GM20000 (cell line): ENCODE measurements around the gene FAAH2.
"Not testable (repeated sequence)": the region's sequence is repeated elsewhere in the genome, so short reads cannot be mapped to it uniquely, and the experiment has no call there.

Source experiments
- DNase-seq: peaks from one replicate; pipeline ENCODE4 v3.0.0; 2012; ENCODE audit warnings: low spot score
- TF ChIP-seq, protein P1 (sequence below): IDR thresholded peaks from 2 replicates; pipeline ENCODE4 v1.5.1; 2012; ENCODE audit warnings: mild to moderate bottlenecking, control low read depth; ENCODE audit errors: extremely low read depth, missing control alignments

The FAAH2 gene

DNA sequence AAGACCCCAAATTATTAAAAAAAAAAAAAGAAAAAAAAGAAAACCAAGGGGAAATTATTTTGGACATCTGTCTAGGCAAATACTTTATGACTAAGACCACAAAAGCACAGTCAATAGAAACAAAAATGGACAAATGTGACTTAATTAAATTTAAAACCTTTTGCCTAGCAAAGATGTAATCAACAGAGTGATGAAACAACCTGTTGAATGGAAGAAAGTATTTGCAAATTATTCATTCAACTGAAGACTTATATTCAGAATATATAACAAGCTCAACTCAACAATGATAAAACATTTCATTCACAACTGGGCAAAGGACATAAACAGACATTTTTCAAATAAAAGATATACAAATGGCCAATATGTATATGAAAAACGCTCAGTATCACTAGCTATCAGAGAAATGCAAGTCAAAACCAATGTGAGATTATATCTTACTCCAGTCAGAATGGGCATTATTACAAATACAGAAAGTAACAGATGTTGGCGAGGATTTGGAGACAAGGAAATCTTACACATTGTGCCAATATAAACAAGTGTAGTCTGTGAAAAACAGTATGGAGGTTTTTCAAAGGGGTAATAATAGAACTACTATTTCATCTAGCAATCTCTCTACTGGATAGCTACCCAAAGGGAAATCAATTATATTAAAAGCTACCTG lies 67.1 kb downstream of the FAAH2 start:
- TF ChIP-seq, protein P1, sequence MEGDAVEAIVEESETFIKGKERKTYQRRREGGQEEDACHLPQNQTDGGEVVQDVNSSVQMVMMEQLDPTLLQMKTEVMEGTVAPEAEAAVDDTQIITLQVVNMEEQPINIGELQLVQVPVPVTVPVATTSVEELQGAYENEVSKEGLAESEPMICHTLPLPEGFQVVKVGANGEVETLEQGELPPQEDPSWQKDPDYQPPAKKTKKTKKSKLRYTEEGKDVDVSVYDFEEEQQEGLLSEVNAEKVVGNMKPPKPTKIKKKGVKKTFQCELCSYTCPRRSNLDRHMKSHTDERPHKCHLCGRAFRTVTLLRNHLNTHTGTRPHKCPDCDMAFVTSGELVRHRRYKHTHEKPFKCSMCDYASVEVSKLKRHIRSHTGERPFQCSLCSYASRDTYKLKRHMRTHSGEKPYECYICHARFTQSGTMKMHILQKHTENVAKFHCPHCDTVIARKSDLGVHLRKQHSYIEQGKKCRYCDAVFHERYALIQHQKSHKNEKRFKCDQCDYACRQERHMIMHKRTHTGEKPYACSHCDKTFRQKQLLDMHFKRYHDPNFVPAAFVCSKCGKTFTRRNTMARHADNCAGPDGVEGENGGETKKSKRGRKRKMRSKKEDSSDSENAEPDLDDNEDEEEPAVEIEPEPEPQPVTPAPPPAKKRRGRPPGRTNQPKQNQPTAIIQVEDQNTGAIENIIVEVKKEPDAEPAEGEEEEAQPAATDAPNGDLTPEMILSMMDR, result no peak
- DNase-seq, result no peak

DNA sequence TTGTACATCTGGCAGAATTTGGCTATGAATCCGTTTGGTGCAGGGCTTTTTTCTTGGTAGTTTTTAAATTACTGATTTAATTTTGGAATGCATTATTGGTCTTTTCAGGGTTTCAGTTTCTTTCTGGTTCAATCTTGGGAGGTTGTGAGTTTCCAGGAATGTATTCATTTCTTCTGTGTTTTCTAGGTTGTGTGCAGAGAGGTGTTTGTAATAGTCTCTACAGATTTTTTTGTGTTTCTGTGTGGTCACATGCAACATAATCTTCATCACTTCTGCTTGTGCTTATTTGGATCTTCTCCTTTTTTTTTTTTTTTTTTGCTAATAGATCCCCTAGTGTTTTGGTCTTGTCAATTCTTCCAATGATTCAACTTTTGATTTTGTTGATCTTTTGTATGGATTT lies 77.6 kb downstream of the FAAH2 start:
- no peak for DNase-seq
- TF ChIP-seq, protein P1, result no peak

DNA sequence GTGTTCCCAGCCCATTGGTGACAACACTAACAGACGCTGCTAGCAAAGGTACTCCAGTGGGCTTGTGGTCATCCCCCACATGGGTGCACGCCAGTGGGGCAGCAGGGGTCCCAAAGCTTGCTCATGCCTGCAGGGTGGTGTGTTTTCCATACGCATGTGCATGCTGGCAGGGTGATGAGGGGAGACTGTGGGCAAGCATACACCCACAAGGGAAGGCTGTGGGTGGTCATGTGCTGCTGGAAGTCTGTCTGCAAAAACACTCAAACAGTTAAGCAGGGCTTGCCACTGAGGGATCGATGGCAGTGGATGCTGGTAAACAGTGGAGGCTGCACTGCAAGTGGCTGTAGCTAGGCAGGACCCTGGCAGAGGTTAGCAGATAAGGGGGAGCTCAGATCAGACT lies 79.9 kb downstream of the FAAH2 start:
- TF ChIP-seq, protein P1, result no peak
- no peak for DNase-seq

DNA sequence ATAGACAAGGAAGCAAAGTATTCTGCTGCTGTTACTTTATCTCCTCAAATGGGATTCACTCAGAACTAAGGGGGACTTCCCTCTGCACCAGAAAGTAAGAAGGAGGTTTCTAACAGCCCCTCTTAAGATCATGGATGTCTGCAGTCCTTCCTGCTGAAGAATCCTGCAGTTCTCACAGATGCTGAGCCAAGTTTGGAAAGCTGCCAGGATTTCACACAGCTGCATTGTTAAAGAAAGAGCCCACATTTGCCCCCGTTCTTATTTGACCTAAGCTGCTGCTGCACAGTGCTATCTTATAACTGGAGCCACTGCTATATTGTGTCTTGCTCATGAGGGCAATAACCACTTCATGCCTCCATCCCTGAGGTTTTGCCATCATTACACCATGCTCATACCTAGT lies 81.1 kb downstream of the FAAH2 start:
- DNase-seq, result no peak
- TF ChIP-seq, protein P1, result no peak

DNA sequence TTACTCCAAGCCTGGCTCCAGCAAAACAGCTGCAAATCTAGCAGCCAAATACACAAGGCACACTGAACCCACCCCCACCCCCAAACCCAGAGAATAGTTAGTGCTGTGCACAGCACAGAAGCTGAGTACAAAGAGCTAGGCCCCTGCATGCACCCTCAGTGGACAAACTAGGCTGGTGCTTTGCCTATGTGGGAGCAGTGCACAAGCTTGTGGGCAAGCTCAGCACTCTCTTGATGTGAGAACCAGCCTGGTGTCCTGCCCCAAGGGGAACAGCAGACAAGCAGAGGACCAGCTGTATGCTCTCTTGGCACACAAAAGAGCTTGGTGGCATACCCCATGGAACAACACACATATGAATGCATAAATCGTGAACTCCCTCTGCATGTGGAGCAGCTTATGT lies 81.7 kb downstream of the FAAH2 start:
- TF ChIP-seq, protein P1, result no peak
- DNase-seq, result no peak

DNA sequence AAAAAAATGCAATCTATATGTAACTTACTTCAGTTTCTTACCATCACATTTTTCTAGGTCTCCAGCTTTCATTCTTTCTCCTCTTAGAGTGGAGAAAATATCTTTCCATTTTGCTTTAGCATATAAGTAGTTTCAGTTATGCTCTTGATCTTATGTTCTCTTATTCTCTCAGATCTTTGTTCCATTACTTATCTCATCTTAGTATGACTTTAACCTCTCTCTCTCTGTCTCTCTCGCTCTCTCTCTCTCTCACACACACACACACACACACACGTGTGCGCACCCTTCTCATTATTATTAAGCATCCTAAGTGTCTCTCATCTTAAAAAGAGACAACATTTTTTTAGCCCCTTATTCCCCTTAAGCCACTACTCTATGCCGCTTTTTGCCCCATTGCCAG lies 92.8 kb downstream of the FAAH2 start:
- TF ChIP-seq, protein P1, result no peak
- no peak for DNase-seq

DNA sequence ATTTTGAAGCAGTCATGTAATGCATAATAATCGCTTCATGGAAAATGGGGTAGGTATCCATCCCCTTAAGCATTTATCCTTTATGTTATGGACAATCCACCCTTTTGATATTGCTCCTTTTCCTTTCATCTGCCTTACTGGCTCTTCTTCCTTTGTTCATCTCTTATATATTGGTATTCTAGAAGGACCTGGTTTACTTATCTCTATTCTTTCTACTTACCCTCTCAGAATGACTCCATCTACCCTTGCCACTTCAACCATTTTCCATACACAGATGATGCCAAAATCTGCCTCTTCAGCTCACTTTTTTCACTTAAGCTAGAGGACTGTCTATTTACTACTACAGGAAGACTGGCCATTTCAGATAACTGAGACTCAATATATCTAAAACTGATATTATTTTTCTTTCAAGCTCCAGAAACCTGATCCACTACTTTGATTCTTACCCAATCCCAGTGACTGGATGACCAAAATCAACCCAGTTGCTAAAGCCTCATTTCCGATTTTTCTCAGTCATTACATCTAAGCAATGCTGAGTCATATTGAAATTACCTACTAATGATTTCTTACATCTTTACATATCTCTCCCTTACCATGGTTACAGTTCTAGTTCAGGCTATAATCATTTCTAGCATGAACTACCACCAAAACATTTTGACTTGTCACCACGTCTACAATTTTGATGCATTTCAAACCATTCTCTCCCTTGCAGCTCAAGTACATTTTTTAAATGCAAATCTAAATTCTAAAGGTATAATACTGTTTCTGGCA lies 93.7 kb downstream of the FAAH2 start:
- no peak for DNase-seq
- TF ChIP-seq, protein P1, result no peak

DNA sequence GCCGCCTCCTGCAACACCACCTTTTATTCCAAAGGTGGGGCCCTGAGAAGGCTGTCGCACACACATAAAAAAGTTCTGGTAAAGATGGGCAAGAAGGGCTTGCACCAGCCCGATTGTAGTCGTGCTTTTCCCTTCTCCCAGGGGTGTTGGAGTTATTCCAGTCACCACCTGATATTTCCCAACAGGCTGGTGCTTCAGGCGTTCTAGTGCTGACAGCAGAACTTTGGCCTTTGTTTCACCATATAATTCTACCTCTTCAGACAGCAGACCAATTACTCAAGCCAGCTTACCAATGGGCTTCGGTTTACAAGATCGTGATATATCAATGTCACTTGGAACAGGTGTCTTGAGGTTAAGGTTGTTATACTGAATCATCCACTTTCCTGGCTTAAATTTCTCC lies 107.7 kb downstream of the FAAH2 start:
- DNase-seq, result not testable (repeated sequence)

DNA sequence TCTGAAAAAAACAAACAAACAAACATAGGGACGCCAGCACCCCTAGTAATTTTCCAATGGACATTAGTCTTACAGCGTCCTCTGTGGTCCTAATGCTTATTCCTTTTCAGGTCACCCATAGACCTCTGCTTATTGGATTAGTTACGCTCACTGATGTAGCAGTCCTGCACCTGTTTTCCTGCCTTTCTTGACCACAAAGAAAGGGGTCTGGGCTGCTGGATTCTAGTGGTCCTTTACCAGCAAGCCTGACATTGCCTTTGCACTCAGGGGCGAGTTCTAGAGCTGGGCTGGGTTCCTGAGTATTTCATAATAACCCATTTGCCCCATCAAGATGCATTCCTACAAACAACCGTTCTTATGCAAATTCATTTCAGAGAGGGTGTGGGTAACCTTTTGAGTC lies 116.7 kb downstream of the FAAH2 start:
- not testable (repeated sequence) for DNase-seq
